Activated CD8-positive, alpha-beta T cell treated with anti-CD3 and anti-CD28 coated beads, Interleukin-2, amount 10 ng/mL, durations not matched to agents 7 days and 5 days (primary cell): ENCODE results near the gene NEDD9. TPM values are rescaled to one million over a fixed set of nuclear protein-coding genes. Genes with fewer than 3 reads are reported as not detected.

Experiments used
- ATAC-seq: fragments of 150-1000 bp; cut with Tn5 transposase; one replicate; pipeline ENCODE4 v1.10.0; 2021; ENCODE audit warnings: moderate library complexity
- CTCF ChIA-PET: fragments of 350-600 bp; sonication (Branson Sonifier 250); formaldehyde crosslinking; loops from one replicate; lab custom pipeline; 2021; ENCODE audit warnings: antibody characterized with exemption; lab: Charles Lee
- POLR2A ChIA-PET: fragments of 350-600 bp; sonication (Branson Sonifier 250); formaldehyde crosslinking; loops from one replicate; lab custom pipeline; 2021; ENCODE audit warnings: antibody characterized with exemption; lab: Charles Lee
- DNase-seq: peaks from one replicate; pipeline ENCODE4 v3.0.0-alpha.2; 2020
- H3K27ac Mint-ChIP-seq: one replicate; pipeline ENCODE4 v1.8.0; 2021; ENCODE audit warnings: mild to moderate bottlenecking, mixed read lengths
- H3K27me3 Mint-ChIP-seq: one replicate; pipeline ENCODE4 v1.8.0; 2021; ENCODE audit warnings: low read depth, mixed read lengths
- H3K36me3 Mint-ChIP-seq: one replicate; pipeline ENCODE4 v1.8.0; 2021; ENCODE audit warnings: low read depth, mixed read lengths
- H3K4me1 Mint-ChIP-seq: one replicate; pipeline ENCODE4 v1.8.0; 2021; ENCODE audit warnings: low read depth, mixed read lengths
- H3K4me3 Mint-ChIP-seq: one replicate; pipeline ENCODE4 v1.8.0; 2021; ENCODE audit warnings: mild to moderate bottlenecking, mixed read lengths
- H3K9me3 Mint-ChIP-seq: one replicate; pipeline ENCODE4 v1.8.0; 2022; ENCODE audit warnings: mixed read lengths; ENCODE audit not compliant: insufficient read depth
- total RNA-seq, 2 experiments: library from RNA; stranded (reverse); gene quantifications; one replicate each; pipeline ENCODE4 v1.2.3, GENCODE V29; 2021

NEDD9 gene
- total RNA-seq, 2 experiments from 2014 or later: 64.9 to 69.5 TPM

DNA sequence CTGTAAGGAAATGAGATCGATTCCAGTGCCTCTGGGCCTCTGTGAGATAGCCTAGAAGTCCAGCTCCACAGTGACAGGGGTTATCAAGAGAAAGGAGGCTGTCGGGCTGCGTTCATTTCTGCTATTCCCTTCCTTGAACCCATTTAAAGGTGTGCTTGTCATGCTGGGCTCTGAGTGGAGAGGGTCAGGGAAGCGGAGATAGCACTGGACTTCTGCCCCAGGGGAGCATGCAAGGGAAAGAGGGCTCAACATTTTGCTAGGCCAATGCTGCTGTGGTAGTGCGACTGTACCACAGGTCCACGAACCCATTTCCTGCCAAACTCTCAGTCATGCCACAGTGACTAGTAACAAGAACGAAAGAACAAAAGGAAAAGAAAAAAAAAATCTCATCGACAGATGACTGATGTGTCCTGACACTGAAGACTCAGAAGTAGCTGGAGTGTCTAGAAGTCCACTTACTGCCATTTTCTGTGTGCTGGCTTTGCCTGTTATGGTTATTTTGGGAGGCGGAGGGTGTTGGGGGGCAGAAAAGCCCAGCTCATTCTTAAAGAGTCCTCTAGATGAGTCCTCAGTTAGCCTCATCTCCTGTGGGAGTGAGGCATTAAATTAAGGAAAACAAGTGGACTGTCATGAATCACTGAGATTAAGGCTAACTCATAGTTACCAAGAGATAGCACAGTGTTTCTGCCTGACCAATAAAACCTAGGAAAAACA is 8.1 kb downstream of the NEDD9 start:
- peaks cover 79% of the 10 kb centered on the region for H3K36me3 Mint-ChIP-seq
- ChIA-PET CTCF (interaction anchor here (0.6 to 4.9 kb wide), 7 partner anchors 8 to 272 kb away, joined by 3 to 29 read pairs (median 4); partner anchors contain the start of gene NEDD9), POLR2A (interaction anchor here (0.6 to 5.5 kb wide), 12 partner anchors 8 to 187 kb away, joined by 3 to 75 read pairs (median 5); partner anchors contain the start of gene NEDD9)
- ATAC-seq (peak; percentile 82), DNase-seq (peak; percentile 82)
- no peaks in the 10 kb centered on the region for H3K27me3 Mint-ChIP-seq
- peak overlapping the region; percentile 68 for H3K4me3 Mint-ChIP-seq
- peak overlapping the region; percentile 94 for H3K27ac Mint-ChIP-seq
- H3K9me3 Mint-ChIP-seq: no peaks in the 10 kb centered on the region
- H3K4me1 Mint-ChIP-seq: peaks cover 86% of the 10 kb centered on the region

DNA sequence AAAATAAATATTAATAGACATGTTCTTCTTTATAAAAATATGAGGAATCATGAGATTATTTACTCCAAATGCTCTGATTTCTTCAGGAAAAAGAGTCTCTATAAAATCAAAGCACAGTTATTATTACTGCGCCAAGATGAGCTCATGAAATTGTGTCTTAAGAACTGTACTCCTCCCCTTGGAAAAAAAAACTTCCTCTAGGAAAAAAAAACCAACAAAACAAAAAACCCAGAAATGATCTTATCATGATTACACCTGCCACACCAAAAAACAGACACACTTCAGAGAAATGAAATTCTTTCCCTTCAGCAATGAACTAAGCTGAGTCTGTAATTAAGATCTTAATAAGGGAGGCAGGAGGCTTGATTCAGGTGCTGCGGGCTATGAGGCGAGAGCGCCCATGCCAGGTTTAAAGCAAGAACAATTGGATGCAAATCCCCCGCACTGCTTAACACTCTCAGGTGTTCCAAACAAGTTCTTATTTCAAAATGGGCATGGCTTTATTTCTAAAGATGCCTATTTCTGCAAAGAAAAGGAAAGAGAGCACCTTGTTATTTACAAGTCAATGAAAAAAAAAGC is 9.1 kb downstream of the NEDD9 start:
- H3K36me3 Mint-ChIP-seq: peaks cover 85% of the 10 kb centered on the region
- H3K27ac Mint-ChIP-seq: peak overlapping the region; percentile 94
- H3K4me3 Mint-ChIP-seq: peak overlapping the region; percentile 68

DNA sequence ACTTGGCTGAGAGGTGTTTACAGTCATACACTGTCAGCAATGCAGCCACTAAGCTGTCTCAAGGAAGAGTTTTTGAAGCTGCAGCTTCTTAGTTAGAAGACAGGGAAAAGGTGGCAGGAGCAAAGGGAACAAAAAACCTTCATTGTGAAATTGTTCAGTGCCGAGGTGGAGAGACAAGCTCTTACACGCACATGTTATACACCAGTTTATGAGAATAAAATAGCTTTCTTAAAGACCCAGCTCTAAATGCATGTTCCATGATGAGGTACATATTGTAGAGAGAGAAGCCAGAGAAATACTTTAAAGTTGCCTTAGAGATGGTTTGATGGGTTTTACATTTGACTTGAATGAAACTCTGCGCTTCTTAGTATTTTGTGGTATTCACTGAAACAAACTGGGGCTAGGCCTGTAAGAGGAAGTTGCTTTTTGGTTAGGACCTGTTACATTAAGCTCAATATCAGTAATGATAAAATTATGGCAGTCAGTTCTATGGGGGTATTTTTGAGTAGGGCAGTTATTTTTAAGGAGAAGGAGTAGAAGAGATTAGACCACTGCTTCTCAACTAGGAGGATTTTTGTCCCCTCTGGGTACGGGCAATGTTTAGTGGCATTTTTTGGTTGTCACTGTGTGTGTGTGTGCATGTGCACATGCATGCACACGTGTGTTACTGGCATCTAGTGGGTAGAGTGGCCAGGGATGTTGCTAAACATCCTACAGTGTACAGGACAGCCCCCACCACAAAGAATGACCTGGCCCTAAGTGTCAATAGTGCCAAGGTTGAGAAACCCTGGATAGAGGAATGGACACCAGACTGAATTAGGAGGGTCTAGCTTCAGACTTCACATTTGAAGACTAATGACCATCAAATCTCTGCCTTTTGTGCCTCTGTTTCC is 9.8 kb downstream of the NEDD9 start:
- Mint-ChIP-seq H3K4me1 (peaks cover 91% of the 10 kb centered on the region), H3K4me3 (peak overlapping the region; percentile 68), H3K9me3 (no peaks in the 10 kb centered on the region), H3K27me3 (no peaks in the 10 kb centered on the region), H3K36me3 (peaks cover 85% of the 10 kb centered on the region), H3K27ac (peak overlapping the region; percentile 94)
- POLR2A ChIA-PET: interaction anchor here (0.5 to 5.5 kb wide), 9 partner anchors 10 to 159 kb away, joined by 3 to 75 read pairs (median 7); partner anchors contain the start of gene NEDD9
- no peak for DNase-seq
- CTCF ChIA-PET: interaction anchor here (0.7 to 4.9 kb wide), 15 partner anchors 9 to 274 kb away, joined by 3 to 29 read pairs (median 5); partner anchors contain the start of gene NEDD9
- peak; percentile 57 for ATAC-seq

More for the DNA sequence above, 9.1 kb downstream of the NEDD9 start:
- Mint-ChIP-seq H3K9me3 (no peaks in the 10 kb centered on the region), H3K27me3 (no peaks in the 10 kb centered on the region), H3K4me1 (peaks cover 91% of the 10 kb centered on the region)
- ChIA-PET POLR2A (interaction anchor here (0.9 to 5.5 kb wide), 9 partner anchors 9 to 188 kb away, joined by 3 to 75 read pairs (median 7); partner anchors contain the start of gene NEDD9), CTCF (interaction anchor here (1.2 to 4.9 kb wide), 13 partner anchors 9 to 273 kb away, joined by 3 to 29 read pairs (median 7); partner anchors contain the start of gene NEDD9)
- no peak for DNase-seq
- ATAC-seq: no peak

DNA sequence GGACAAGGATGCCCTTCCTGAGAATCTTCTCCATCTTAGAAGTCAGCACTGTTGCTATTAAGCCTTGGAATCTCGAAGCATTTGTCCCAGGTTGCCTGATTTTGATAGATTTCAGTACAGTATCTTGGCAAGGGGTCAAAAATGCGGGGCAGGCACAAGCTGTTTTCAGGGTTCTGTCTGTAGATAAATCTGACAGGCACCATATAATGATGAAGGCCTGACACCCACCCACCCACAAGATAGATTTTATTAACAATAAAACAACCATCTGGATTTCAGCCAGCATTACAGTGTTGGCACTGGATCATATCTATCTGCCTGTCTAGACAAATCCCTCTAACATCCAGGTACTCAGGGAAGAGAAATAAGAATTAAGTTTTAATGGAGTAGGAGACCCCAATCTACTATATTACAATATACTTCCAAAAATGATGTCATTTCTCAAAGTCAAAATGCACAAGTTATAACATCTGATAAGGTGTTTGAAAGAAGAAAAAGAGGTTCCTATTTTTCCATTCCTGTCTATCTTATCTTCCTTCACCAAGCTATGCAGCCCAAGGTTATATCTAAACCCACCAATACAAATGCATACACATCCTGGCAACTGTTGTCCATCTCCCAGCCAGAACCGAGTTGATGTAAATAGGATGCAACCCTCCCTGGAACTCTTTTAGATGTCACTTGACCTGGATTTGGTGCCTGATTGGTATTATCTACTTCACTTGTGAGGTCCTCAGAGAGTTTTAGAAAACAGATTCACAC is 10.7 kb downstream of the NEDD9 start:
- peak overlapping the region; percentile 94 for H3K27ac Mint-ChIP-seq
- no peaks in the 10 kb centered on the region for H3K27me3 Mint-ChIP-seq
- ChIA-PET POLR2A (interaction anchor here (0.5 to 5.5 kb wide), 8 partner anchors 9 to 159 kb away, joined by 3 to 75 read pairs (median 7); partner anchors contain the start of gene NEDD9), CTCF (interaction anchor here (0.7 to 4.9 kb wide), 15 partner anchors 9 to 274 kb away, joined by 3 to 29 read pairs (median 7); partner anchors contain the start of gene NEDD9)
- no peak for DNase-seq
- peak overlapping the region; percentile 68 for H3K4me3 Mint-ChIP-seq
- H3K36me3 Mint-ChIP-seq: peaks cover 79% of the 10 kb centered on the region
- peaks cover 91% of the 10 kb centered on the region for H3K4me1 Mint-ChIP-seq
- ATAC-seq: no peak
- no peaks in the 10 kb centered on the region for H3K9me3 Mint-ChIP-seq

DNA sequence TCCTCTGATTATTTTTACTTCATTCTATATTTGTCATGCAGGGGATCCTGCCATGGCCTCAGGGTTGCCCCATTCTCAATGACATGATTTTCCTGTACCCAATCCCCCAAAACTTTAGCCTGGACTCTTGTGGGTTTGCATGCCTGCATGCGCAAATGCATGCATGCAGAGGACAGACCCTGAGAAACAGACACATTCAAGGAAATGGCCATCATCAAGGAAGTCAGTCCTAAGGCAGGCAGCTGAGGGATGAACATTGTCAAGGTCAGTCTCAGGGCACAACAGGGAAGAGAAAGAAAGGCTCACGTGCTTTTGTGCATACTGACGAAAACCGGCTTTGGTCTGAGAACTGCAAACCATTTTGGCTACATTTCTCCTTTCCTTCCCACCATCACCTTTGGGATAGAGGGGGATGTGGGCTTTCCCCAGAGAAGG is 13.1 kb downstream of the NEDD9 start:
- Mint-ChIP-seq H3K4me1 (peaks cover 80% of the 10 kb centered on the region), H3K27ac (no peak overlapping the region), H3K9me3 (no peaks in the 10 kb centered on the region), H3K36me3 (peaks cover 75% of the 10 kb centered on the region), H3K27me3 (no peaks in the 10 kb centered on the region), H3K4me3 (no peak overlapping the region)
- ATAC-seq (no peak), DNase-seq (no peak)
- POLR2A ChIA-PET: interaction anchor here (5.5 kb wide), 1 partner anchor 13 kb away, joined by 75 read pairs; the partner anchor contains the start of gene NEDD9
- CTCF ChIA-PET: interaction anchor here (0.7 to 3.1 kb wide), 4 partner anchors 12 to 20 kb away, joined by 3 to 9 read pairs (median 4); partner anchors contain the start of gene NEDD9

DNA sequence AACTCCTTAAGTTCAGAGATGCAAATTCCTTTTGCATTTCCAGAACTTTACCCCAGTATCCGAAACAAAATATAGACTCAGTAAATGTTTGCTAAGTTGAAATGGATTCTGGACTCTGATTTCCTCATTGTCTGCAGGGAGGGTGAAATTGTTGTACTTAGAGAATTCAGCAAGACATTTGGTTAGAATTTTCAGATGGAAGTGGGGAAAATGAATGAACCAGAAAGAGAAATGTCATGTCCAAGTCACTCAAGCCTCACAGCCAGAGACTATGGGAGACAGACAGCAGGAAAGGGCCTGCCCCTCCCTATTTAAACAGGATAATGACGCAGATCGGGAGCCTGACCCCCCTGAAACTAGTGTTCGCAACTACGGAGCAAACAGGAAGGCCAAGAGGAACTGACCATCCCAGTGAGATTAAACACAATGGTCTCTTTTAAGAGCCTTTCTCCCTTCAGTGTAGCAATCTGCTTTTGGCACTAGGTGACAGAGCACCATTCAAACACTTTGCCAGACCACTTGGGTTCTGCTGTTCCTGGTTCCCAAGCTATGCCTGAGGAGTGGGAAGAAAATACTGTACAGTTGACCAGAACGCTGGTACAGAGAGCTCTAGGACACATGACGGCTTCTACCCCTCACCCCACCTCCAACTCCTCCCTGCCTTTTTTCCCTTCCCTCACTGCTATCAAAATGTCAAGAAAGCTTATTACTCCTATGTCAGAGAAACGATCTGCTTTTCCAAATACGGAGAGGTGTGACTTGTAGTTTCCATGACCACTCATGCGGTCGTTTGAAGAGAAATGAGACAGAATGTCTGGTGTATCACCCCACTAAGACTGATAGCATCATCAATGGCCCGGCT is 13.7 kb downstream of the NEDD9 start:
- no peaks in the 10 kb centered on the region for H3K27me3 Mint-ChIP-seq
- DNase-seq (no peak), ATAC-seq (no peak)
- H3K4me3 Mint-ChIP-seq: no peak overlapping the region
- no peak overlapping the region for H3K27ac Mint-ChIP-seq
- H3K4me1 Mint-ChIP-seq: peaks cover 74% of the 10 kb centered on the region
- H3K9me3 Mint-ChIP-seq: no peaks in the 10 kb centered on the region
- ChIA-PET CTCF (interaction anchor here (1.3 to 3.1 kb wide), 2 partner anchors 16 to 19 kb away, joined by 5 to 9 read pairs; no protein-coding TSS in a partner anchor), POLR2A (no interaction called here)
- H3K36me3 Mint-ChIP-seq: peaks cover 73% of the 10 kb centered on the region

DNA sequence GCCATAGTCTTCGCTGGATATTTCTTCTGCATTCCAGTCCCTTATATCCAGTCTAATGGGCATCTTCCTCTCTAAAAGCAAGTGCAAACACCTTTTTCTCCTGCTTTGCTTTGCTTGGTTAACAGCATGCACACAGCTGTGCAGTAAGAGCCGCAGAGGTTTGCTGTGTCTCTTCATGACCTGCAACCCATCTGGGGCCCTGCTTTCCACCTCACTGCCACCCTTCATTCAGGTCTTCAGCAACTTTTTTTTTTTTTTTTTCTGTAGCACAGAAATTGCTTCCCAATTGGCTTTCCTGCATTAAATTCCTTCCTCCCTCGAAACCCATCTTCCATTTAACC is 14.4 kb downstream of the NEDD9 start:
- ChIA-PET CTCF (interaction anchor here (0.8 to 1.3 kb wide), 3 partner anchors 16 to 278 kb away, joined by 3 to 5 read pairs (median 4); no protein-coding TSS in a partner anchor), POLR2A (interaction anchor here (1.8 kb wide), 1 partner anchor 15 kb away, joined by 5 read pairs; no protein-coding TSS in a partner anchor)
- Mint-ChIP-seq H3K36me3 (peaks cover 75% of the 10 kb centered on the region), H3K9me3 (no peaks in the 10 kb centered on the region), H3K4me3 (no peak overlapping the region), H3K27ac (no peak overlapping the region), H3K27me3 (no peaks in the 10 kb centered on the region), H3K4me1 (peaks cover 74% of the 10 kb centered on the region)
- no peak for ATAC-seq
- no peak for DNase-seq

DNA sequence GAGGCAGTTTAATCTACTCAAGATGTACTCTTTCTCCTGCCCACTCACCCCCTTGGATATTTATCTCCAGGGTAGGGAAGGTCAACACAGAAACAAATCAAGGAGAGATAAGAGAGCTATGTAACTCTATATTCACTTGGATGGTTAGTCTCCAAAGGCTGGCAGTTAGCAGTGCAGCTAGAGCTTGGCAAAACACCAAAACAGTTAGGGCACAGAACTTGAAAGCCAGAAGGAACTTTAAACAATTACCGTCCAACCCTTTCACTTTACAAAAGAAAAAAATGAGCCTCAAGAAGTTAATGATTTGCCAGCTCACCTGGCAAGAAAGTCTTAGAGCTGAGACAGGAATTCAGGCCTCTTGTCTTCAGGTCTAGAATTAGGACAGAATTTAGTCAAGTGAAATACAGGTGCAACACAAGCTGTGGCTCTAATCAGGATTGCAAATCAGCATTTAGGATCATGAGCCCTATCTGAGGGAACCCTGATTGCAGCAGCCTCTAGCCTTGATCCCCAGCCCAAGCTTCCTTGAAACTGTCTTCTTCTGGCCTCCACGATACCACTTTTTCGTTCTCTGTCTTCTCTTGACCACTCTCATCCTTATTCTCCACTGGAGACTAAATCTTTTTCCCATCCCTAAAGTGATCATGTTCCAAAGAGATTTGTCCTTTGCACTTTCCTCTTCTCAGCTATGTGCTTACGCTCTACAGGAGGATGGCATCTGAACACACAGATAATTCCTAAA is 14.9 kb downstream of the NEDD9 start:
- ChIA-PET CTCF (interaction anchor here (0.7 to 1.3 kb wide), 5 partner anchors 14 to 278 kb away, joined by 3 to 5 read pairs (median 3); no protein-coding TSS in a partner anchor), POLR2A (interaction anchor here (0.8 to 1.8 kb wide), 3 partner anchors 15 to 164 kb away, joined by 4 to 5 read pairs (median 4); no protein-coding TSS in a partner anchor)
- peaks cover 74% of the 10 kb centered on the region for H3K4me1 Mint-ChIP-seq
- peaks cover 76% of the 10 kb centered on the region for H3K36me3 Mint-ChIP-seq
- H3K27me3 Mint-ChIP-seq: no peaks in the 10 kb centered on the region
- no peak for ATAC-seq
- no peak overlapping the region for H3K27ac Mint-ChIP-seq
- H3K4me3 Mint-ChIP-seq: no peak overlapping the region
- no peaks in the 10 kb centered on the region for H3K9me3 Mint-ChIP-seq
- DNase-seq: no peak

DNA sequence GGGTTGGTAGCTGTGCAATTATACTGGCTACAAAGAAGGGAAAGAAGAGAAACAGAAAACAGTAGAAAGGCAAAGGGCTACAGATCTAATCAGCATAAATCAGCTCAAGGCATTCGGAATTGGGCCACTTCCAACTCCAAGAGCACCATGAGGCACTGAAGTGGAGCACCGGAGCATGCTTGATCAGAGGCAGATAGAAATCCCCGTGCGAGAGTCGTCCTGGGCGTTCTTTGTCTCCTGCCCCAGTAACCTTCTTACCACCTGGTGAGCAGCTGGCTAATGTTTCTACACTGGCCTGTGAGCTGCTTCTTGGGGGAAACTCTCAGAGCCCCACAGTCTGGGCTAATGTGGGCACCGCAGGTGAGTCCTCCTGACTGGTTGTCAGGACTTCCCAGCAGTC is 16.7 kb downstream of the NEDD9 start:
- CTCF ChIA-PET: interaction anchor here (0.7 to 1.6 kb wide), 3 partner anchors 9 to 17 kb away, joined by 3 to 4 read pairs (median 4); no protein-coding TSS in a partner anchor
- ATAC-seq: no peak

More for the DNA sequence above, 16.7 kb downstream of the NEDD9 start:
- POLR2A ChIA-PET: interaction anchor here (1.4 kb wide), 1 partner anchor 16 kb away, joined by 7 read pairs; the partner anchor contains the start of gene NEDD9
- peaks cover 75% of the 10 kb centered on the region for H3K4me1 Mint-ChIP-seq
- H3K27me3 Mint-ChIP-seq: no peaks in the 10 kb centered on the region
- peaks cover 82% of the 10 kb centered on the region for H3K36me3 Mint-ChIP-seq
- H3K4me3 Mint-ChIP-seq: no peak overlapping the region
- DNase-seq: no peak
- H3K27ac Mint-ChIP-seq: no peak overlapping the region
- H3K9me3 Mint-ChIP-seq: no peaks in the 10 kb centered on the region
